Effector memory CD4-positive, alpha-beta T cell (primary cell): ENCODE results near the gene DIP2B.
"Not testable (repeated sequence)": the region's sequence is repeated elsewhere in the genome, so short reads cannot be mapped to it uniquely, and the experiment has no call there.

Source experiments
- DNase-seq, 3 donors: peaks; one replicate each; pipeline ENCODE4 v3.0.0-alpha.2; 2020
- H3K27ac ChIP-seq: 2 replicates; pipeline ENCODE4 v1.7.0; 2013; ENCODE audit warnings: mild to moderate bottlenecking, low read length, moderate library complexity; ENCODE audit not compliant: insufficient read depth, poor library complexity, severe bottlenecking
- H3K27me3 ChIP-seq: replicated peaks from 2 replicates; pipeline ENCODE4 v1.7.0; 2013; ENCODE audit warnings: mild to moderate bottlenecking, low read length; ENCODE audit not compliant: insufficient read depth, control insufficient read depth, poor library complexity, severe bottlenecking
- H3K36me3 ChIP-seq: 2 replicates; pipeline ENCODE4 v1.7.0; 2013; ENCODE audit warnings: mild to moderate bottlenecking, low read length, moderate library complexity; ENCODE audit not compliant: control insufficient read depth, insufficient read depth
- H3K4me1 ChIP-seq: 2 replicates; pipeline ENCODE4 v1.7.0; 2013; ENCODE audit warnings: low read length, mild to moderate bottlenecking; ENCODE audit not compliant: control insufficient read depth, insufficient read depth, poor library complexity, severe bottlenecking
- H3K4me3 ChIP-seq: 2 replicates; pipeline ENCODE4 v1.7.0; 2013; ENCODE audit warnings: low read length, low read depth, mild to moderate bottlenecking; ENCODE audit not compliant: insufficient read depth, poor library complexity, severe bottlenecking
- H3K9me3 ChIP-seq: 2 replicates; pipeline ENCODE4 v1.7.0; 2013; ENCODE audit warnings: mild to moderate bottlenecking, low read length, moderate library complexity; ENCODE audit not compliant: control insufficient read depth

The DIP2B gene

GRCh38 chr12:50545786-50546185 is 41.0 kb downstream of the DIP2B start:
- H3K9me3 ChIP-seq: no peaks in the 10 kb centered on the region
- DNase-seq: no peak
- H3K27me3 ChIP-seq: no peaks in the 10 kb centered on the region
- no peak overlapping the region for H3K4me3 ChIP-seq
- H3K4me1 ChIP-seq: no peaks in the 10 kb centered on the region
- no peaks in the 10 kb centered on the region for H3K36me3 ChIP-seq
- no peak overlapping the region for H3K27ac ChIP-seq

- H3K9me3 ChIP-seq: no peaks in the 10 kb centered on the region
- H3K36me3 ChIP-seq: no peaks in the 10 kb centered on the region
- no peak for DNase-seq
- no peak overlapping the region for H3K4me3 ChIP-seq
- H3K27me3 ChIP-seq: no peaks in the 10 kb centered on the region
- H3K4me1 ChIP-seq: no peaks in the 10 kb centered on the region
- no peak overlapping the region for H3K27ac ChIP-seq
These were observed 41.9 kb downstream of the DIP2B start for GRCh38 chr12:50546441-50547318.

- Histone ChIP-seq H3K27me3 (no peaks in the 10 kb centered on the region), H3K27ac (no peak overlapping the region), H3K4me3 (no peak overlapping the region), H3K36me3 (no peaks in the 10 kb centered on the region), H3K4me1 (no peaks in the 10 kb centered on the region), H3K9me3 (no peaks in the 10 kb centered on the region)
- no peak for DNase-seq
These were observed 43.0 kb downstream of the DIP2B start for GRCh38 chr12:50547742-50548141.

GRCh38 chr12:50549885-50550284 is 45.1 kb downstream of the DIP2B start:
- no peaks in the 10 kb centered on the region for H3K9me3 ChIP-seq
- no peak overlapping the region for H3K27ac ChIP-seq
- H3K4me3 ChIP-seq: no peak overlapping the region
- H3K4me1 ChIP-seq: no peaks in the 10 kb centered on the region
- DNase-seq: no peak
- H3K36me3 ChIP-seq: no peaks in the 10 kb centered on the region
- no peaks in the 10 kb centered on the region for H3K27me3 ChIP-seq

GRCh38 chr12:50550530-50551223 is 45.9 kb downstream of the DIP2B start:
- no peak overlapping the region for H3K27ac ChIP-seq

GRCh38 chr12:50551866-50552265 is 47.1 kb downstream of the DIP2B start:
- Histone ChIP-seq H3K4me3 (no peak overlapping the region), H3K9me3 (no peaks in the 10 kb centered on the region), H3K4me1 (no peaks in the 10 kb centered on the region), H3K36me3 (no peaks in the 10 kb centered on the region), H3K27ac (no peak overlapping the region), H3K27me3 (no peaks in the 10 kb centered on the region)
- DNase-seq: no peak

More at GRCh38 chr12:50550530-50551223, 45.9 kb downstream of the DIP2B start:
- Histone ChIP-seq H3K36me3 (no peaks in the 10 kb centered on the region), H3K4me1 (no peaks in the 10 kb centered on the region), H3K9me3 (no peaks in the 10 kb centered on the region), H3K4me3 (no peak overlapping the region), H3K27me3 (no peaks in the 10 kb centered on the region)
- no peak for DNase-seq

GRCh38 chr12:50554651-50555050 is 49.9 kb downstream of the DIP2B start:
- H3K4me1 ChIP-seq: no peaks in the 10 kb centered on the region
- no peaks in the 10 kb centered on the region for H3K9me3 ChIP-seq
- no peak overlapping the region for H3K4me3 ChIP-seq
- DNase-seq: no peak
- H3K27ac ChIP-seq: no peak overlapping the region
- H3K36me3 ChIP-seq: no peaks in the 10 kb centered on the region
- H3K27me3 ChIP-seq: no peaks in the 10 kb centered on the region

GRCh38 chr12:50555471-50555885 is 50.7 kb downstream of the DIP2B start:
- H3K36me3 ChIP-seq: no peaks in the 10 kb centered on the region
- no peak overlapping the region for H3K27ac ChIP-seq
- no peaks in the 10 kb centered on the region for H3K9me3 ChIP-seq
- no peaks in the 10 kb centered on the region for H3K27me3 ChIP-seq
- no peak overlapping the region for H3K4me3 ChIP-seq
- DNase-seq: no peak
- H3K4me1 ChIP-seq: no peaks in the 10 kb centered on the region

GRCh38 chr12:50556273-50556672 is 51.5 kb downstream of the DIP2B start:
- H3K4me3 ChIP-seq: no peak overlapping the region
- H3K27ac ChIP-seq: no peak overlapping the region
- no peaks in the 10 kb centered on the region for H3K4me1 ChIP-seq
- no peaks in the 10 kb centered on the region for H3K36me3 ChIP-seq
- DNase-seq: no peak
- no peaks in the 10 kb centered on the region for H3K9me3 ChIP-seq
- no peaks in the 10 kb centered on the region for H3K27me3 ChIP-seq

- not testable (repeated sequence) for H3K4me3 ChIP-seq, H3K27ac ChIP-seq, H3K36me3 ChIP-seq, H3K27me3 ChIP-seq, DNase-seq, H3K9me3 ChIP-seq, H3K4me1 ChIP-seq
These were observed 52.0 kb downstream of the DIP2B start for GRCh38 chr12:50556796-50557195.
